Mesendoderm (in vitro differentiated cells): ENCODE data around the gene PCYOX1L.
A peak's percentile ranks its signal among the peaks of the same experiment; 100 is the strongest.
"Not testable (repeated sequence)": the region's sequence is repeated elsewhere in the genome, so short reads cannot be mapped to it uniquely, and the experiment has no call there.

Source experiments
- DNase-seq: peaks from one replicate; pipeline ENCODE4 v3.0.0; 2013
- H2AK5ac ChIP-seq: 2 replicates; pipeline ENCODE4 v1.6.1; 2013; ENCODE audit warnings: low read length, inconsistent platforms
- H2BK120ac ChIP-seq: 2 replicates; pipeline ENCODE4 v1.6.1; 2013; ENCODE audit warnings: low read depth, mild to moderate bottlenecking, low read length, moderate library complexity, mixed read lengths
- H2BK15ac ChIP-seq: replicated peaks from 2 replicates; pipeline ENCODE4 v1.6.1; 2013; ENCODE audit warnings: low read depth, mild to moderate bottlenecking, moderate library complexity
- H2BK5ac ChIP-seq: 2 replicates; pipeline ENCODE4 v1.6.1; 2013; ENCODE audit warnings: low read length, inconsistent platforms
- H3K18ac ChIP-seq: 2 replicates; pipeline ENCODE4 v1.6.1; 2013; ENCODE audit warnings: mild to moderate bottlenecking, low read length, mixed read lengths
- H3K23ac ChIP-seq: one replicate; pipeline ENCODE4 v1.6.1; 2013; ENCODE audit warnings: low read length
- H3K27ac ChIP-seq: 2 replicates; pipeline ENCODE4 v1.5.1; 2013; ENCODE audit warnings: low read depth, mild to moderate bottlenecking, inconsistent platforms, low read length, moderate library complexity
- H3K27me3 ChIP-seq: 2 replicates; pipeline ENCODE4 v1.6.1; 2013; ENCODE audit warnings: low read length, control low read depth, mild to moderate bottlenecking, inconsistent platforms; ENCODE audit not compliant: insufficient read depth, poor library complexity
- H3K36me3 ChIP-seq: 2 replicates; pipeline ENCODE4 v1.6.1; 2013; ENCODE audit warnings: low read length, inconsistent platforms; ENCODE audit not compliant: control insufficient read depth, insufficient read depth
- H3K4ac ChIP-seq: one replicate; pipeline ENCODE4 v1.6.1; 2013; ENCODE audit warnings: low read depth, mild to moderate bottlenecking, low read length, moderate library complexity
- H3K4me1 ChIP-seq: 2 replicates; pipeline ENCODE4 v1.6.1; 2013; ENCODE audit warnings: low read depth, low read length, inconsistent platforms; ENCODE audit not compliant: control insufficient read depth
- H3K4me2 ChIP-seq: 2 replicates; pipeline ENCODE4 v1.6.1; 2013; ENCODE audit warnings: low read length
- H3K4me3 ChIP-seq: 2 replicates; pipeline ENCODE4 v1.5.1; 2013; ENCODE audit warnings: mild to moderate bottlenecking, low read length
- H3K56ac ChIP-seq: one replicate; pipeline ENCODE4 v1.6.1; 2013; ENCODE audit warnings: low read length
- H3K79me1 ChIP-seq: 2 replicates; pipeline ENCODE4 v1.6.1; 2013; ENCODE audit warnings: low read length, inconsistent platforms
- H3K79me2 ChIP-seq: 2 replicates; pipeline ENCODE4 v1.6.1; 2013; ENCODE audit warnings: mild to moderate bottlenecking, low read length; ENCODE audit not compliant: control insufficient read depth, insufficient read depth
- H3K9ac ChIP-seq: 2 replicates; pipeline ENCODE4 v1.6.1; 2013; ENCODE audit warnings: low read length, inconsistent platforms
- H4K5ac ChIP-seq: one replicate; pipeline ENCODE4 v1.6.1; 2013; ENCODE audit warnings: low read length
- H4K8ac ChIP-seq: one replicate; pipeline ENCODE4 v1.6.1; 2013; ENCODE audit warnings: low read depth, mild to moderate bottlenecking, control low read depth, low read length, moderate library complexity
- WGBS: extraction: QIAGEN DNeasy Blood & Tissue Kit; methylation state at CpG from one replicate; pipeline ENCODE4 v1.1.7; 2013; ENCODE audit warnings: low lambda C conversion rate, missing lambda C conversion rate; ENCODE audit not compliant: insufficient coverage; ENCODE audit errors: extremely low coverage; 5-methylcytosine and 5-hydroxymethylcytosine counted together

Gene PCYOX1L

GRCh38 chr5:149391524-149391923 lies 33.7 kb downstream of the PCYOX1L start:
- H3K27ac ChIP-seq = no peak overlapping the region
- H3K79me2 ChIP-seq = no peaks in the 10 kb centered on the region
- H3K27me3 ChIP-seq = no peaks in the 10 kb centered on the region
- H4K8ac ChIP-seq = no peak overlapping the region
- H3K9ac ChIP-seq = no peak overlapping the region
- WGBS = no CpG with 5 or more reads among the region's 6 CpGs
- H2BK120ac ChIP-seq = no peak overlapping the region
- H3K4ac ChIP-seq = no peak overlapping the region
- no peaks in the 10 kb centered on the region for H3K4me1 ChIP-seq
- H3K4me2 ChIP-seq = no peak overlapping the region
- H3K18ac ChIP-seq = no peak overlapping the region
- H3K79me1 ChIP-seq = no peaks in the 10 kb centered on the region
- no peak overlapping the region for H2BK15ac ChIP-seq
- no peak overlapping the region for H3K23ac ChIP-seq
- no peak for DNase-seq
- H3K56ac ChIP-seq = no peak overlapping the region
- no peak overlapping the region for H2BK5ac ChIP-seq
- H3K4me3 ChIP-seq = no peak overlapping the region
- H4K5ac ChIP-seq = no peak overlapping the region
- H2AK5ac ChIP-seq = no peak overlapping the region
- no peaks in the 10 kb centered on the region for H3K36me3 ChIP-seq

GRCh38 chr5:149392718-149393117 lies 34.9 kb downstream of the PCYOX1L start:
- H3K4me2 ChIP-seq = no peak overlapping the region
- H4K5ac ChIP-seq = no peak overlapping the region
- H3K23ac ChIP-seq = no peak overlapping the region
- no peak overlapping the region for H2AK5ac ChIP-seq
- no peaks in the 10 kb centered on the region for H3K79me2 ChIP-seq
- no peak overlapping the region for H3K4me3 ChIP-seq
- no peak overlapping the region for H4K8ac ChIP-seq
- no peak overlapping the region for H3K56ac ChIP-seq
- H2BK5ac ChIP-seq = no peak overlapping the region
- H2BK120ac ChIP-seq = no peak overlapping the region
- no peak overlapping the region for H2BK15ac ChIP-seq
- H3K4ac ChIP-seq = no peak overlapping the region
- no peak overlapping the region for H3K9ac ChIP-seq
- H3K27ac ChIP-seq = no peak overlapping the region
- no peak for DNase-seq
- WGBS = no CpG with 5 or more reads among the region's 19 CpGs
- no peak overlapping the region for H3K18ac ChIP-seq
- H3K79me1 ChIP-seq = no peaks in the 10 kb centered on the region
- no peaks in the 10 kb centered on the region for H3K36me3 ChIP-seq
- no peaks in the 10 kb centered on the region for H3K27me3 ChIP-seq
- H3K4me1 ChIP-seq = no peaks in the 10 kb centered on the region

- H3K4me1 ChIP-seq = not testable (repeated sequence)
Observed at GRCh38 chr5:149394996-149395395, 37.1 kb downstream of the PCYOX1L start.

GRCh38 chr5:149397530-149397929 lies 39.7 kb downstream of the PCYOX1L start:
- WGBS = no CpG with 5 or more reads among the region's 6 CpGs
- H3K4me2 ChIP-seq = no peak overlapping the region
- no peak overlapping the region for H2BK15ac ChIP-seq
- H3K36me3 ChIP-seq = no peaks in the 10 kb centered on the region
- no peaks in the 10 kb centered on the region for H3K79me1 ChIP-seq
- no peak overlapping the region for H3K4ac ChIP-seq
- H3K18ac ChIP-seq = no peak overlapping the region
- H2AK5ac ChIP-seq = no peak overlapping the region
- H3K79me2 ChIP-seq = no peaks in the 10 kb centered on the region
- no peak overlapping the region for H4K5ac ChIP-seq
- no peak overlapping the region for H2BK120ac ChIP-seq
- H3K4me1 ChIP-seq = peaks cover 9% of the 10 kb centered on the region
- H3K56ac ChIP-seq = no peak overlapping the region
- H2BK5ac ChIP-seq = no peak overlapping the region
- H3K9ac ChIP-seq = no peak overlapping the region
- no peak overlapping the region for H4K8ac ChIP-seq
- H3K27me3 ChIP-seq = no peaks in the 10 kb centered on the region
- no peak for DNase-seq
- H3K27ac ChIP-seq = no peak overlapping the region
- H3K23ac ChIP-seq = no peak overlapping the region
- H3K4me3 ChIP-seq = no peak overlapping the region

More at GRCh38 chr5:149394996-149395395, 37.1 kb downstream of the PCYOX1L start:
- not testable (repeated sequence) for H2AK5ac ChIP-seq, H3K79me1 ChIP-seq, H2BK15ac ChIP-seq, H3K4me3 ChIP-seq, H3K27me3 ChIP-seq, H4K5ac ChIP-seq, H2BK120ac ChIP-seq, DNase-seq, H3K56ac ChIP-seq, H3K36me3 ChIP-seq, H3K79me2 ChIP-seq, H2BK5ac ChIP-seq, H3K23ac ChIP-seq, H3K4ac ChIP-seq, H3K27ac ChIP-seq, H4K8ac ChIP-seq, H3K18ac ChIP-seq, H3K9ac ChIP-seq, H3K4me2 ChIP-seq

- not testable (repeated sequence) for H2AK5ac ChIP-seq, H2BK5ac ChIP-seq, H2BK15ac ChIP-seq, H3K4me1 ChIP-seq, H3K4me3 ChIP-seq, H3K18ac ChIP-seq, H4K5ac ChIP-seq, H3K23ac ChIP-seq, H3K4me2 ChIP-seq, H2BK120ac ChIP-seq, H3K27me3 ChIP-seq, H3K36me3 ChIP-seq, H3K9ac ChIP-seq, H3K4ac ChIP-seq, H3K79me2 ChIP-seq, H3K79me1 ChIP-seq, H4K8ac ChIP-seq, H3K56ac ChIP-seq, DNase-seq, H3K27ac ChIP-seq
- no CpG with 5 or more reads among the region's 7 CpGs for WGBS
Observed at GRCh38 chr5:149398747-149399266, 41.0 kb downstream of the PCYOX1L start.

GRCh38 chr5:149399775-149400174 lies 41.9 kb downstream of the PCYOX1L start:
- H2BK120ac ChIP-seq = no peak overlapping the region
- H2BK15ac ChIP-seq = no peak overlapping the region
- H2BK5ac ChIP-seq = no peak overlapping the region
- peak; percentile 52 for DNase-seq
- no peak overlapping the region for H4K5ac ChIP-seq
- no peak overlapping the region for H3K4me3 ChIP-seq
- no peak overlapping the region for H4K8ac ChIP-seq
- no peak overlapping the region for H3K4ac ChIP-seq
- no peaks in the 10 kb centered on the region for H3K79me1 ChIP-seq
- no peak overlapping the region for H3K18ac ChIP-seq
- H3K23ac ChIP-seq = no peak overlapping the region
- peaks cover 9% of the 10 kb centered on the region for H3K4me1 ChIP-seq
- no peaks in the 10 kb centered on the region for H3K36me3 ChIP-seq
- no peak overlapping the region for H3K9ac ChIP-seq
- no peak overlapping the region for H3K56ac ChIP-seq
- H3K79me2 ChIP-seq = no peaks in the 10 kb centered on the region
- no peak overlapping the region for H3K4me2 ChIP-seq
- no peaks in the 10 kb centered on the region for H3K27me3 ChIP-seq
- no peak overlapping the region for H3K27ac ChIP-seq
- H2AK5ac ChIP-seq = no peak overlapping the region
